SK-N-SH (cell line): Measurements from ENCODE around the gene CPB2. TPM values are rescaled to one million over a fixed set of nuclear protein-coding genes. Genes with fewer than 3 reads are reported as not detected.

Source experiments
- CTCF ChIA-PET: fragments of 300-600, 350-600 bp; formaldehyde crosslinking; extraction: SDS; loops from one replicate; lab custom pipeline; 2021; lab: Yijun Ruan, JAX
- POLR2A ChIA-PET: fragments of 350-600 bp; sonication (Branson Sonifier 250); formaldehyde crosslinking; extraction: SDS; loops from one replicate; lab custom pipeline; 2020; ENCODE audit warnings: antibody characterized with exemption, inconsistent platforms; lab: Yijun Ruan, JAX
- DNase-seq: peaks from one replicate; pipeline ENCODE4 v3.0.0; 2012
- H2AFZ ChIP-seq: fragments of 200-600 bp; sonication (generic); 2 replicates; pipeline ENCODE4 v1.8.1; 2016; ENCODE audit warnings: antibody characterized with exemption, mild to moderate bottlenecking, low read depth
- H3F3A ChIP-seq: fragments of 200-600 bp; sonication (generic); replicated peaks from 2 replicates; pipeline ENCODE3; 2016; ENCODE audit warnings: antibody characterized with exemption, mild to moderate bottlenecking; ENCODE audit not compliant: insufficient read depth
- H3K27ac ChIP-seq, 2 experiments: fragments of 200-500 bp in 1 of 2; fragments of 200-600 bp in 1 of 2; sonication (Bioruptor generic) in 1 of 2; sonication (generic), shearing (Covaris generic) in 1 of 2; 2 replicates each; pipeline versions ENCODE4 v1.5.1 to v1.6.1; 2014 to 2016; ENCODE audit warnings: low read depth in 2 of 2, inconsistent platforms in 1 of 2, low read length in 1 of 2, mild to moderate bottlenecking in 1 of 2, mixed read lengths in 1 of 2
- H3K27me3 ChIP-seq: fragments of 200-600 bp; sonication (generic), shearing (Covaris generic); 2 replicates; pipeline ENCODE4 v1.6.1; 2016; ENCODE audit warnings: mixed run types; ENCODE audit not compliant: insufficient read depth
- H3K36me3 ChIP-seq, 2 experiments: fragments of 200-500 bp in 1 of 2; fragments of 200-600 bp in 1 of 2; sonication (Bioruptor generic) in 1 of 2; sonication (generic) in 1 of 2; replicated peaks in 1 of 2; 2 replicates each; pipeline versions ENCODE3 to v1.5.1; 2014 to 2016; ENCODE audit warnings: low read length in 1 of 2, mild to moderate bottlenecking in 1 of 2; ENCODE audit not compliant: insufficient read depth in 2 of 2, control insufficient read depth in 1 of 2
- H3K4me1 ChIP-seq, 2 experiments: fragments of 200-500 bp in 1 of 2; fragments of 200-600 bp in 1 of 2; sonication (Bioruptor generic) in 1 of 2; sonication (generic), shearing (Covaris generic) in 1 of 2; 2 replicates each; pipeline versions ENCODE4 v1.5.1 to v1.6.1; 2014 to 2016; ENCODE audit warnings: low read depth in 1 of 2, low read length in 1 of 2, mixed run types in 1 of 2; ENCODE audit not compliant: insufficient read depth in 2 of 2, control insufficient read depth in 1 of 2
- H3K4me2 ChIP-seq: fragments of 200-600 bp; sonication (generic), shearing (Covaris generic); 2 replicates; pipeline ENCODE4 v1.6.1; 2017; ENCODE audit warnings: mixed run types
- H3K4me3 ChIP-seq, 2 experiments: fragments of 200-500 bp in 1 of 2; fragments of 200-600 bp in 1 of 2; sonication (Bioruptor generic) in 1 of 2; sonication (generic), shearing (Covaris generic) in 1 of 2; 2 replicates each; pipeline versions ENCODE4 v1.5.1 to v1.8.1; 2014 to 2016; ENCODE audit warnings: low read depth in 2 of 2, inconsistent platforms in 1 of 2, low read length in 1 of 2, mild to moderate bottlenecking in 1 of 2, mixed read lengths in 1 of 2, moderate library complexity in 1 of 2
- H3K79me2 ChIP-seq: fragments of 200-600 bp; sonication (generic); 2 replicates; pipeline ENCODE4 v1.8.1; 2017; ENCODE audit warnings: mild to moderate bottlenecking; ENCODE audit not compliant: insufficient read depth
- H3K9ac ChIP-seq: fragments of 200-600 bp; sonication (generic); 2 replicates; pipeline ENCODE4 v1.6.1; 2017; ENCODE audit warnings: mixed run types
- H3K9me2 ChIP-seq: fragments of 200-600 bp; sonication (generic); 2 replicates; pipeline ENCODE4 v1.6.1; 2017; ENCODE audit warnings: mixed run types
- H3K9me3 ChIP-seq: fragments of 200-600 bp; sonication (generic); 2 replicates; pipeline ENCODE4 v1.6.1; 2017; ENCODE audit warnings: mixed run types, mild to moderate bottlenecking, moderate library complexity
- H4K20me1 ChIP-seq: fragments of 200-600 bp; sonication (generic); 2 replicates; pipeline ENCODE4 v1.6.1; 2017; ENCODE audit warnings: mild to moderate bottlenecking, mixed run types; ENCODE audit not compliant: insufficient read depth
- CHD2 ChIP-seq: fragments of 150-350 bp; IDR thresholded peaks from 2 replicates; pipeline ENCODE4 v1.6.1; 2018; ENCODE audit warnings: low read length; ENCODE audit not compliant: partially characterized antibody
- EP300 ChIP-seq, 2 experiments: IDR thresholded peaks; 2 replicates each; pipeline versions ENCODE4 v1.4.0 to v1.6.1; 2012; ENCODE audit warnings: borderline replicate concordance in 1 of 2, low read depth in 1 of 2, low read length in 1 of 2
- GATA2 ChIP-seq: sonication (generic); formaldehyde crosslinking; IDR thresholded peaks from 2 replicates; pipeline ENCODE4 v1.5.0; 2020; ENCODE audit warnings: mild to moderate bottlenecking, missing genetic modification reagents
- MEF2A ChIP-seq: IDR thresholded peaks from 2 replicates; pipeline ENCODE4 v1.4.0; 2012; ENCODE audit warnings: low read depth, borderline replicate concordance
- MXI1 ChIP-seq: IDR thresholded peaks from 2 replicates; pipeline ENCODE4 v1.6.1; 2012; ENCODE audit warnings: mild to moderate bottlenecking, low read depth, low read length, improper control_type of control experiment
- NFIC ChIP-seq: IDR thresholded peaks from 2 replicates; pipeline ENCODE4 v1.4.0; 2012; ENCODE audit warnings: borderline replicate concordance
- POLR2AphosphoS5 ChIP-seq: IDR thresholded peaks from 2 replicates; pipeline ENCODE4 v1.6.1; 2012; ENCODE audit warnings: low read depth, low read length
- RAD21 ChIP-seq: IDR thresholded peaks from 2 replicates; pipeline ENCODE4 v1.6.1; 2012; ENCODE audit warnings: mild to moderate bottlenecking, low read length
- RFX5 ChIP-seq: IDR thresholded peaks from 2 replicates; pipeline ENCODE4 v1.6.1; 2012; ENCODE audit warnings: mild to moderate bottlenecking, improper control_type of control experiment, low read length
- RXRA ChIP-seq: IDR thresholded peaks from 2 replicates; pipeline ENCODE4 v1.4.0; 2012; ENCODE audit warnings: low read depth, mild to moderate bottlenecking, borderline replicate concordance
- TAF1 ChIP-seq: IDR thresholded peaks from 2 replicates; pipeline ENCODE4 v1.6.1; 2012; ENCODE audit warnings: low read depth, mild to moderate bottlenecking, low read length, moderate library complexity, borderline replicate concordance
- YY1 ChIP-seq: IDR thresholded peaks from 2 replicates; pipeline ENCODE4 v1.4.0; 2012; ENCODE audit warnings: low read depth, mild to moderate bottlenecking
- WGBS: methylation state at CpG from one replicate; pipeline ENCODE4 v1.1.6; 2017; ENCODE audit warnings: low lambda C conversion rate; 5-methylcytosine and 5-hydroxymethylcytosine counted together
- polyA plus RNA-seq, 3 experiments: library from polyadenylated mRNA; depleted of rRNA; stranded (reverse); fragments of >200 nt; gene quantifications; 2 replicates each; pipeline ENCODE4 v1.2.3, GENCODE V29; 2012
- TF ChIP-seq, protein P1 (sequence below): fragments of 150-350 bp; IDR thresholded peaks from 2 replicates; pipeline ENCODE4 v1.6.1; 2017; ENCODE audit warnings: antibody characterized with exemption, low read length, low read depth, borderline replicate concordance
- TF ChIP-seq, protein P2 (sequence below): fragments of 200-600 bp; sonication (generic); IDR thresholded peaks from 2 replicates; pipeline ENCODE4 v1.6.1; 2017; ENCODE audit warnings: antibody characterized with exemption, mild to moderate bottlenecking, moderate library complexity
- TF ChIP-seq, protein P3 (sequence below): IDR thresholded peaks from 2 replicates; pipeline ENCODE4 v1.4.0; 2012; ENCODE audit warnings: low read depth, borderline replicate concordance
- TF ChIP-seq, protein P4 (sequence below): IDR thresholded peaks from 2 replicates; pipeline ENCODE4 v1.4.0; 2012; ENCODE audit warnings: low read depth, borderline replicate concordance

Gene CPB2
- polyA plus RNA-seq, 1 of the 3 experiments (the other 2 are of a cell fraction), result not detected

DNA sequence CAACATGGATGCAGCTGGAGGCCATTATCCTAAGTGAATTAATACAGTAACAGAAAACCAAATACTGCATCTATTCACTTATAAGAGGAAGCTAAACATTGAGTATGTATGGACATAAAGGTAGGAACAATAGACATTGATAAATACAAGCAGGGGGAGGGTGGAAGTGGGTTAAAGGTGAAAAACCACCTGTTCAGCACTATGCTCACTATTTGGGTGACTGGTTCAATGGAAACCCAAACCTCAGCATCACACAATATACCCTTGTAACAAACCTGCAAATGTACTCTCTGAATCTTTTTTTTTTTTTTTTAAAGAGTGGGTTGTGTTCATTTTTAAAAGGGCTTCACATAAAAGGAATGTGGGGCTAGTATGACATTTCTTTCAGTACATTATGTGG, 26.9 kb upstream of the CPB2 start:
- Histone ChIP-seq H3K4me2 (no peak overlapping the region), H3K79me2 (no peaks in the 10 kb centered on the region), H3K4me3 (no peak overlapping the region), H2AFZ (no peak overlapping the region), H3K4me1 (no peaks in the 10 kb centered on the region; a peak in 1 of 4 replicates), H3K9me3 (no peaks in the 10 kb centered on the region), H3K9me2 (no peaks in the 10 kb centered on the region), H4K20me1 (no peaks in the 10 kb centered on the region), H3K27ac (no peak overlapping the region), H3K27me3 (peaks cover 22% of the 10 kb centered on the region), H3K36me3 (no peaks in the 10 kb centered on the region), H3F3A (no peaks in the 10 kb centered on the region), H3K9ac (no peak overlapping the region)
- TF ChIP-seq RAD21, result no peak
- TF ChIP-seq TAF1, result no peak
- TF ChIP-seq, protein P1, sequence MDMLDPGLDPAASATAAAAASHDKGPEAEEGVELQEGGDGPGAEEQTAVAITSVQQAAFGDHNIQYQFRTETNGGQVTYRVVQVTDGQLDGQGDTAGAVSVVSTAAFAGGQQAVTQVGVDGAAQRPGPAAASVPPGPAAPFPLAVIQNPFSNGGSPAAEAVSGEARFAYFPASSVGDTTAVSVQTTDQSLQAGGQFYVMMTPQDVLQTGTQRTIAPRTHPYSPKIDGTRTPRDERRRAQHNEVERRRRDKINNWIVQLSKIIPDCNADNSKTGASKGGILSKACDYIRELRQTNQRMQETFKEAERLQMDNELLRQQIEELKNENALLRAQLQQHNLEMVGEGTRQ, result no peak
- TF ChIP-seq NFIC, result no peak
- no peak for TF ChIP-seq EP300 (IDR thresholded peaks at IDR 0.05; ENCODE audit: borderline replicate concordance in 1 of 2, low read depth in 1 of 2, low read length in 1 of 2)
- TF ChIP-seq MEF2A, result no peak
- no peak for TF ChIP-seq RXRA
- TF ChIP-seq CHD2, result no peak
- TF ChIP-seq YY1, result no peak
- no peak for TF ChIP-seq POLR2AphosphoS5
- no peak for DNase-seq
- POLR2A ChIA-PET, result no interaction called here
- CTCF ChIA-PET, result interaction anchor here (1.0 kb wide), 2 partner anchors 29 to 618 kb away, joined by 3 read pairs; no protein-coding TSS in a partner anchor

DNA sequence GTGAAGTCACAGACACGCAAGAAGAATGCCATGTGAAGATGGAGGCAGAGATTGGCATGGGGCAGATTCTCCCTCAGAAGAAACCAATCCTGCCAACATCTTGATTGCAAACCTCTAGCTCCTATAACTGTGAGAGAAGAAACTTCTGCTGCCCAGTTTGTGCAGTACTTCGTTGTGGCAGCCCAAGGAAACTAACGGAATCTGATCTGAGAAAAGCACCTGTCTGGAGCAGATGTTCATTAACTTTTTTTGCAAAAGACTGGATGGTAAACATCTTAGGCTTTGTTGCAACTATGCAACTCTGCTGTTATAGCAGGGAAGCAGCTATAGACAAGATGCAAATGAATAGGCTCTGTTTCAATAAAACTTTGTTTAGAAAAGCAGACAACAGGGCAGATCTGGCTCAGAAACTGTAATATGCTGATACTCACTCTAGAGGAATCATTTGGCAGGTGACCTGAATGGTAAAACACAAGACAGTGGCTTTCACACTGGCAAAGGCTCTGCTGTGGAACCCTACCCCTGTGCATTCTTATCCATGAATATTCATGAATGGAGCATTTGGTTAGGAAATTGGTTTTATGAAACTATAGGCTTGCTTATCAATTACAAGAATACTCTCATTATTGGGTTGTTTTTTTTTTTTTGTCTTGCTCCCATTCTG, 25.3 kb upstream of the CPB2 start:
- no peak overlapping the region for H3K27ac ChIP-seq
- WGBS, result 50% methylated on average over 3 of the region's 3 CpGs
- no peak for DNase-seq
- no peak overlapping the region for H2AFZ ChIP-seq
- H3K9me2 ChIP-seq, result no peaks in the 10 kb centered on the region
- CTCF ChIA-PET, result interaction anchor here (0.6 to 1.5 kb wide), 2 partner anchors 332 to 507 kb away, joined by 4 read pairs; no protein-coding TSS in a partner anchor
- H3K9me3 ChIP-seq, result no peaks in the 10 kb centered on the region
- POLR2A ChIA-PET, result no interaction called here
- H3K4me2 ChIP-seq, result no peak overlapping the region
- TF ChIP-seq TAF1, result no peak
- no peak for TF ChIP-seq GATA2
- TF ChIP-seq NFIC, result no peak
- TF ChIP-seq, protein P2, sequence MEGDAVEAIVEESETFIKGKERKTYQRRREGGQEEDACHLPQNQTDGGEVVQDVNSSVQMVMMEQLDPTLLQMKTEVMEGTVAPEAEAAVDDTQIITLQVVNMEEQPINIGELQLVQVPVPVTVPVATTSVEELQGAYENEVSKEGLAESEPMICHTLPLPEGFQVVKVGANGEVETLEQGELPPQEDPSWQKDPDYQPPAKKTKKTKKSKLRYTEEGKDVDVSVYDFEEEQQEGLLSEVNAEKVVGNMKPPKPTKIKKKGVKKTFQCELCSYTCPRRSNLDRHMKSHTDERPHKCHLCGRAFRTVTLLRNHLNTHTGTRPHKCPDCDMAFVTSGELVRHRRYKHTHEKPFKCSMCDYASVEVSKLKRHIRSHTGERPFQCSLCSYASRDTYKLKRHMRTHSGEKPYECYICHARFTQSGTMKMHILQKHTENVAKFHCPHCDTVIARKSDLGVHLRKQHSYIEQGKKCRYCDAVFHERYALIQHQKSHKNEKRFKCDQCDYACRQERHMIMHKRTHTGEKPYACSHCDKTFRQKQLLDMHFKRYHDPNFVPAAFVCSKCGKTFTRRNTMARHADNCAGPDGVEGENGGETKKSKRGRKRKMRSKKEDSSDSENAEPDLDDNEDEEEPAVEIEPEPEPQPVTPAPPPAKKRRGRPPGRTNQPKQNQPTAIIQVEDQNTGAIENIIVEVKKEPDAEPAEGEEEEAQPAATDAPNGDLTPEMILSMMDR, result no peak
- no peak for TF ChIP-seq RFX5
- TF ChIP-seq, protein P3, sequence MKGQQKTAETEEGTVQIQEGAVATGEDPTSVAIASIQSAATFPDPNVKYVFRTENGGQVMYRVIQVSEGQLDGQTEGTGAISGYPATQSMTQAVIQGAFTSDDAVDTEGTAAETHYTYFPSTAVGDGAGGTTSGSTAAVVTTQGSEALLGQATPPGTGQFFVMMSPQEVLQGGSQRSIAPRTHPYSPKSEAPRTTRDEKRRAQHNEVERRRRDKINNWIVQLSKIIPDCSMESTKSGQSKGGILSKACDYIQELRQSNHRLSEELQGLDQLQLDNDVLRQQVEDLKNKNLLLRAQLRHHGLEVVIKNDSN, result no peak
- TF ChIP-seq MXI1, result no peak
- TF ChIP-seq YY1, result no peak
- no peak for TF ChIP-seq POLR2AphosphoS5
- TF ChIP-seq, protein P4, sequence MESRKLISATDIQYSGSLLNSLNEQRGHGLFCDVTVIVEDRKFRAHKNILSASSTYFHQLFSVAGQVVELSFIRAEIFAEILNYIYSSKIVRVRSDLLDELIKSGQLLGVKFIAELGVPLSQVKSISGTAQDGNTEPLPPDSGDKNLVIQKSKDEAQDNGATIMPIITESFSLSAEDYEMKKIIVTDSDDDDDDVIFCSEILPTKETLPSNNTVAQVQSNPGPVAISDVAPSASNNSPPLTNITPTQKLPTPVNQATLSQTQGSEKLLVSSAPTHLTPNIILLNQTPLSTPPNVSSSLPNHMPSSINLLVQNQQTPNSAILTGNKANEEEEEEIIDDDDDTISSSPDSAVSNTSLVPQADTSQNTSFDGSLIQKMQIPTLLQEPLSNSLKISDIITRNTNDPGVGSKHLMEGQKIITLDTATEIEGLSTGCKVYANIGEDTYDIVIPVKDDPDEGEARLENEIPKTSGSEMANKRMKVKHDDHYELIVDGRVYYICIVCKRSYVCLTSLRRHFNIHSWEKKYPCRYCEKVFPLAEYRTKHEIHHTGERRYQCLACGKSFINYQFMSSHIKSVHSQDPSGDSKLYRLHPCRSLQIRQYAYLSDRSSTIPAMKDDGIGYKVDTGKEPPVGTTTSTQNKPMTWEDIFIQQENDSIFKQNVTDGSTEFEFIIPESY, result no peak
- H3K4me3 ChIP-seq, result no peak overlapping the region
- peaks cover 0 to 6% of the 10 kb centered on the region in 2 experiments; a peak in 1 of 4 replicates for H3K4me1 ChIP-seq
- H3K79me2 ChIP-seq, result no peaks in the 10 kb centered on the region
- H3K27me3 ChIP-seq, result peaks cover 22% of the 10 kb centered on the region
- no peaks in the 10 kb centered on the region for H3F3A ChIP-seq
- no peaks in the 10 kb centered on the region for H3K36me3 ChIP-seq
- no peaks in the 10 kb centered on the region for H4K20me1 ChIP-seq
- no peak overlapping the region for H3K9ac ChIP-seq
